GM03348 (cell line): ENCODE data around the gene DPF3.
"Not testable (repeated sequence)": the region's sequence is repeated elsewhere in the genome, so short reads cannot be mapped to it uniquely, and the experiment has no call there.

Experiments
- DNase-seq: peaks from one replicate; pipeline ENCODE4 v3.0.0; 2012; ENCODE audit warnings: low spot score

DPF3 gene

GRCh38 chr14:72880164-72880563 lies 13.7 kb downstream of the DPF3 start:
- DNase-seq: no peak

DNA sequence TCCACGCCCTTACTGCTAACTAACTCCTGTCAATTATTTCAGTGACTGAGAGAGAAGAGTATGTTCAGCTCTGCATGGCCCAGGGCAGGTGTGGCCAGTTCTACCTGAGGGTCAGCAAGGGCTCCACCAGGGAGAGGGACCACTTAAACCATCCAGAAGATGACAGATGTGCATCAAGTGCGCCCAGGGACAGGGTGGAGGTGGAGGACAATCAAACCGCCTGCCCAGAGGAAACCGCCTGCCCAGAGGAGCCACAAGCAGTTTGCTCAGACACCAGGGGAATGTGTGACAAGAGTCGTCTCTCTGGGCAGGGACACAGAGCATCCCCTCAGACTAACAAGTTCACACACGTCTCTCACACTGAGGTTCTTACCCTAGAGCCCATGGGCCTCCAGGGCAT lies 14.5 kb downstream of the DPF3 start:
- no peak for DNase-seq

- DNase-seq: no peak
These were observed 15.2 kb downstream of the DPF3 start for GRCh38 chr14:72878746-72879145.

GRCh38 chr14:72876710-72877063 lies 17.2 kb downstream of the DPF3 start:
- DNase-seq: no peak

DNA sequence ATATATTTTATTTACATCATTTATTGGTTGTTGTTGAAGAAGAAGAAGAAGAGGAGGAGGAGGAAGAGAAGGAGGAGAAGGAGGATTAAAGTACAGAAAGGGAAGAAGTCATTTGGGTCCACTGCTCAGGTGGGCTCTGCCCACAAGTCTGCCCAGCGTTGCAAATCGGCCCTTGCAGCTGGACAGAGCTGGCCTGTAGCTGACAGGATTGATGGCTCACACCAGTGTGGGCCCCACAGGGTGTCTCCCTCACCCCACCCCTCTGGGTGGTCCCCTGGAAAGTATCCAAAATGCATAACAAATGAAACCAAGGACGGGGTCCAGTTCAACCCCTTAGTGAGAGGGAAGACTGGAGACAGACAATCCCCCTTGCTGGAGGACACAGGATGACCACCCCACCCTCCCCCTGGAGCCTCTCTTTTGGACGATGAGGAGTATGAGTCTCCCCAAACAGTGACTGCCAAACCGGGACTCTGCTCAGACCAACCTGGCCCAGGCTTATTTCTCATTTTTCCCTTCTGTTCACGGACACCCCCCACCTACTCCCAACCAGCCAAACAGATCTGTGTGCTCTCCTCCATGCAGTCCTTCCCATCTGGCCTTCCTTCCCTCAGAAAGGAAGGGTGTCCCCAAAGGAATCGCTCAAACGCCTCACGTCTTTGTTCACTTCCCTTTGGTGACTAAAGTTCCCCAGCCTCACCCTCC lies 17.7 kb downstream of the DPF3 start:
- no peak for DNase-seq

- not testable (repeated sequence) for DNase-seq
These were observed 23.0 kb downstream of the DPF3 start for GRCh38 chr14:72870878-72871277.

- DNase-seq: no peak
These were observed 24.2 kb downstream of the DPF3 start for GRCh38 chr14:72869407-72870329.

DNA sequence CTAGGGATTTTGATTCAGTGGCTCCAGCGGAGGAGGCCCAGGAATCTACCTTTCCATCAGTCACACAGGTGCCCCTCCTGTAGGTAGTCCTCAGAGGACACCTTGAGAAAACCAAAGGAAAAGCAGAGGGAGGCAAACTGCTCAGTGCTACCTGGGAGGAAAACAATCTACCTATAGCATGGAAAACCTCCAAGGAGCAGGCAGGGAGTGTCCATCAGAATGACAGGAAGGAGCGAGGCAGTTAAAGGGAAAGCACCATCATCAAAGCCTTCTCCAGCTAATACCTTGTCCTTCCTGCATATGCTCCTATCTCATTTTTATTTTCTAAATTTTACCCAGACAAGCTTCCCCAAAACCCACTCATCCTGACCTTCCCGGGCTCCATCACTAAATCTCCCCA lies 25.4 kb downstream of the DPF3 start:
- no peak for DNase-seq

GRCh38 chr14:72864712-72865365 lies 29.1 kb downstream of the DPF3 start:
- no peak for DNase-seq

GRCh38 chr14:72863216-72864006 lies 30.5 kb downstream of the DPF3 start:
- DNase-seq: peak; percentile 20

GRCh38 chr14:72856530-72857266 lies 37.2 kb downstream of the DPF3 start:
- no peak for DNase-seq

DNA sequence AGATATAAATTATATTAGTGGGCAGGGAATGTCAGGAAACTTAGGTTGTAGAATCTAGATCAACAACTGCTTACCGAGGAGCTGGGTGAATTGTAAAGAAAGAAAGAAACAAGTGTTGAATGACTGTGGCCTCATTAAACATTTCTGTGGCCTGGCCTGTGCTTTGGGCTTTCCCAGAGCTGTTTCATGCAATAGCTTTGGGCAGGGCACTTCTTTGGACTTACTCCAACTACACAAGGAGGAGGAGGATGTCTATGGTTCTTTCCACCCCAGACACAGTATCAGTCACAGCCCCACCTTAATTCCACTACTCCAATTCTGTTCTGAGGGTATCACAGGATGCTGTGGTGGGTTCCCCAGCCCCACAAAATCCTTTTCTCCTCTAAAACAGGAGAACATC lies 38.0 kb downstream of the DPF3 start:
- DNase-seq: peak; percentile 79

GRCh38 chr14:72852194-72852593 lies 41.7 kb downstream of the DPF3 start:
- DNase-seq: no peak

GRCh38 chr14:72851635-72852034 lies 42.3 kb downstream of the DPF3 start:
- DNase-seq: no peak

GRCh38 chr14:72850360-72850759 lies 43.5 kb downstream of the DPF3 start:
- no peak for DNase-seq

DNA sequence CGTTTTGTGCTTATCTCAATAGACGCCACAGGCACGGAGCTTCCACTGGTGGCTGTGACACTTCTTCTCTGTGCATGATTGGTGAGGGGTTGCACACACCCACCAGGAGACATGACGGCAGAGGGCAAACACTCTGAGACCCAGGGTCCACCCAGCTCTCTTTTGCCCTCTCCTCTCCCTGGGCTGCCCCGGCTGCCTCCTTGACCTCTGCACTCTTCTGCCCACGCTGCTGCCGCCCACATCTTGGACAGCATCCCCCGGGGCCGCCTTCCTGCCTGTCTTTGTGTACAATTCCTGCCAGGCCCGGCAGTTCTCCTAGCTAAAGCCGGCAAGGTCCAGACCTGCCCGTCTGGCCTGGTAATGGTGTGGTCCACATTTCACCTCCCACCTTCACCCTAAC lies 44.7 kb downstream of the DPF3 start:
- no peak for DNase-seq

DNA sequence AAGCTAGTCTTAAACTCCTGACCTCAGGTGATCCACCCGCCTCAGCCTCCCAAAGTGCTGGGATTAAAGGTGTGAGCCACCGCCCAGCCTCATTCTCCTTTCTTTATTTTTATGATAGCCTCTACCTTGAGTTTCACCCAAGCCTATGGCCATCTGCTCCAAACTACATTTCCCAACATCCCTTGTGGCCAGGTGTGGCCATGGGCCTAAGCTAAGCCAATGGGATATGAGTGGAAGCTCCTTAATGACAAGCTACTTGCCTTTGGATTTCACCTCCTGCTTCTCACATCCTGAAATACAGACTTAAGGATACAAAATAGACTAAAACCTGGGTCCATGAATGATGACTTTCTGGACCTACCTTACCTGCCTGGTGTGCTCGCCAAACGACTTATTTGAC lies 46.2 kb downstream of the DPF3 start:
- DNase-seq: no peak

- no peak for DNase-seq
These were observed 48.2 kb downstream of the DPF3 start for GRCh38 chr14:72845683-72846082.

- no peak for DNase-seq
These were observed 48.7 kb downstream of the DPF3 start for GRCh38 chr14:72845196-72845595.

DNA sequence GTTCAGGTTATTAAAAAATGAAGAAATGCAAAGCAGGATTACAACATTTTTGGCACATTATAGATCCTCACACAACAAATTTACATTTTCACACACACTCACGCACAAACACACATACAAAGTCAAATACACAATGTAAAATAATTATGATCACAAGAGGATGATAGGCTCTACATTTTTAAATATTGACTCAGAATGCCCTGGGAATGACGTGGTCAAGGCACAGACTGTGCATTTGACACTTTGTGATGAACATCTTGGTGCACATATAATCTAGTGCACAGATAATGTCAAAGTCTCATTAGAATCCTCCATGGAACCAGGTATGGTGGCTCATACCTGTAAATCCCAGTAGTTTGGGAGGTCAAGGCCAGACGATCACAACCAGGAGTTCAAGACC lies 49.4 kb downstream of the DPF3 start:
- DNase-seq: peak; percentile 32
